Measurements from ENCODE around the gene TC2N.
"Not testable (repeated sequence)": the region's sequence is repeated elsewhere in the genome, so short reads cannot be mapped to it uniquely, and the experiment has no call there.

Gene TC2N

DNA sequence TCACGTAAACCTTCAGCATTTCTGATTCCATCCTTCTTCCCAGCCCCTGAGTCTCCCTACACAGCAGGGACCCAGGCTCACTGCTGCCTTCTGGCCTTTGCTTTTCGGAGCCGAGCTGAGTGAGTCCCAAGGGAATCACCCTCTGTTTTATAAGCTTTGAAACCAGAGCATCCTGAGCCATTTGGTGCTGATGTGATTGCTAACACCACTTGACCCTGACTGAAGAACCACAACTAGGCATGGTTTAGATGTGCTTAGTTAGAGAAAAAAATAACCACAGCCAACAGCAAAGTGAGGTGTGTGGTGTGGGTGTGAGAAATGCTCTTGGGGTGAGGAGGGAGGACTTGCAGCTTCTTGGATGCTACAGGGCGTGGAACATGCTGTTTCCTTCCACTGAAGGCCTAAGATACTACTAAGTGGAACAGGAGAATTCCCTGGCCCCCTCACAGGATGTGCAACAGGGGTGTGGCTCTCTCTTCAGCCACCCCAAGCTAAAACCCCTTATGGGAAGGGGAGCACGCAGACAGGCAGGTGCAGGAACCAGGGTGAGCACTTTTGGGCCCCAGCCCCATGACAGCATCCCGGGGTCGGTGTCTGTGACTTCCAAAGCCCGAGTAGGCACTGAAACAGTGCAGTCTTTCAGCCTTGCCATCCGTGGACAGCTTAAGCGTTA is at the start of gene TC2N:
TSS of gene TC2N (minus strand) at position 221 of the 673 bp plus-strand sequence. CDS start 53,767 bp downstream, outside the sequence.
- peak; percentile 74 for DNase-seq

DNA sequence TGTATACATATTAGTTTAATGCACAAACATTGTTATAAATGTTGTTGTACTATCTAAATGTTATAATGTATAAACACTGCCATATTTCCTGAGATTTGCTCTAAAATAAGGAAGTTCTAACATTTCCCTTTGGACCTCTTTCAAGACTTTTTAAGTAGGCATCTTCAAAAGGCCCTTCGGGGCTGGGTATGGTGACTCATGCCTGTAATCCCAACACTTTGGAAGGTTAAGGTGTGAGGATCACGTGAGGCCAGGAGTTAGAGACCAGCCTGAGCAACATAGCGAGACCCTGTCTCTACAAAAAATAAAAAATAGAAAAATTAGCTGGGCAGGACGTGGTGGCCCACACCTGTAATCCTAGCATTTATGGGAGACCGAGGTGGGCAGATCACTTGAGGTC is 44.7 kb upstream of the TC2N start:
- DNase-seq: no peak

DNA sequence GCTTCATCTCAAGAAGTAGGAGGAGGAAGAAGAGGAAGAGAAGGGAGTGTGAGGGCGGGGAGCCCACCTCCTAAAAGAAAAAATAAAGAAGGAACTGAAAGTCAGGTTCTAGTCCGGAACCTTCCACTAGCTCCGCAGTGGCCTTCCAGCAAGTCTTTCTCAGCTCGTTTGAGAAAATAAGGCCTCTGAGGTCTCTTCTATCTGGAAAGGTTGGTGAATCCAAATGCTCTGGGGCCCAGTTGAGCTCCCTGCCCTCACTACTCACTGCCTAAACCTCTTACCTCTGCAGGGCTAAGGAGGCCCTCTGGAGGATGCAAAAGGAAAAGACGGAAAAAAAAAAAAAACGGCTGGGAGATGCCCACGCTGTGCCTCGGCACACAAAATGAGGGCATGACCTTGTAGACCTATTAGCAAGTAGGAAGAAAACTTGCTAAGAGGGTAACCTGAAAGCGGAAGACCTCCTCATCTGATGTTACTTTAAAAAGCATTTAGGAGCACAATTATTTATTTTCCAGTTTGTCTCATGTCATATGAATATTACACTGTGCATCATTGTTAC is 44.2 kb upstream of the TC2N start:
- DNase-seq: peak; percentile 63

DNA sequence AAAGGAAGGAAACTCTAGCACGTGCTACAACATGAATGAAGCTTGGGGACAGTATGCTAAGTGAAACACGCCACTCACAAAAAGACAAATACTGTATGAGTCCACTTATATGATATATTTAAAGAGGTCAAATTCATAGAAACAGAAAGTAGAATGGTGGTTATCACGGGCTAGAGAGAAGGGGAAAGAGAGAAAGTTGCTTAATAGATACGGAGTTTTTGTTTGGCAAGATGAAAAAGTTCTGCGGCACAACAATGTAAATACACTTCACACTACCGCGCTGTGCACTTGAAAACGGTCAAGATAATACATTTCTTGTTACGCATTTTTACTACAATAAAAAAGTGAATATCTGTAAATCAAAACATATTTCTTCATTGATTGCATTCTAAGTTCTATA is 42.9 kb upstream of the TC2N start:
- DNase-seq: no peak

DNA sequence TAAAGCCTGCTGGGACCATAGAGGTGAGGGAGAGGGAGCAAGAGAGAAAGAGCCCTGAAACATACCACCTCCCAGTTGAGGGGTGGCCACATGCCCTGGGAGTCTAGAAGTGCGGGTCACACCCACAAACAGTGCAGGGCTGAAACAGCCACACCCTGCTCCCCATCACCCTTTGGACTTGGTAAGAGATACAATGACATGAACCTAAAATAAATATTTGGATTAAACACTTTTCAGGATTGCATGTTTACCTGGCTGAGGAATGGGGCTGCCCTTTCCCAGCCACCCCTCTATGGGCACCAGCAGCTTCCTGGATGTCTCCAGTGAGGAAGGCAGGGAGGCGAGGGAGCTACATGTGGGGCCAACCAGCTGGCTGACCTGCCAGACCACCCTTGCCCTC is 39.0 kb upstream of the TC2N start:
- DNase-seq: no peak

DNA sequence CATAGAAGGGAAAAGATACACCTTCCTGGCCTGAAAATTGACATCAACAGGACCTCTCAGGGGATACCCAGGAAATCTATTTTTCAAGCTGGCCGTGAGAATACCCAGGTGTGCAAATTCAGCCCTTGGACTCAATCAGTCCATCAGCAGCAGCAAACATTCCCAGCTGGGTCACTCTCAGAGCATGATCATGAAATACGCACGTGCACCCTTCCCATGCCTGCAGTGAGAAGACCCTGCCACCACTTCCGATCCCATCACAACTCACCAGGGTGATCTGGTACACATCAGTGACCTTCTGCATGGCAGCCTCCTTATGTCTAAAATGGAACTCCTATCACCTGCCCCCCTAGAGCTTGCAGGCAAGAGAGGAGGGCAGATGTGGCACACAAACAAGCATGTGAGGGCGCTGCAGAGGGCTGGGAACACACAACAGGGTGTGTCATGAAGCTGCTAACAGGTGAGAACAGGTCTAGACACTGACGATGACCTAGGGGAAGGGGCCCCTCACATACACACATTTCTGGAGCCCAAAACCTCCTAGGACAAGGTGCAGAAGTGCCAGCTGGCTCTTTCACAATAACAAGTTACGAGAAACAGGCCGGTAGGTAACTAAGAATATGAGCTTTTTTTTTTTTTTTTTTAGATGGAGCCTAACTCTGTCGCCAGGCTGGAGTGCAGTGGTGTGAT is 37.8 kb upstream of the TC2N start:
- no peak for DNase-seq

DNA sequence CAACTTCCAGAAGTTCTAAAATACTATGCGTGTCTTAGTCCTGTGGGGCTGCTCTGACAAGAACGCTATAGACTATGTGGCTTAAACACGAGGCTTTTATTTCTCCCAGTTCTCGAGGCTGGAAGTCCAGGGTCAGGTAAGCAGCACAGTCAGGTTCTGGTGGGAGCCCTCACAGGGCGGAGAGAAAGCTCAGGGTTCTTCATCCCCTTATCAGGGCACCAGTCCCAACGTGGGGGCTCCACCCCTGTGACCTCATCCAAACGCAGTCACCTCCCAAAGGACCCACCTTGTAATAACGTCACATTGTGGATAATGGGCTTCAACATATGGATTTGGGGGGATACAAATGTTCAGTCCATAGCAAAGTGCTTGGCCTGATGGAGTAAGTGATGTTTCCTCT is 37.1 kb upstream of the TC2N start:
- no peak for DNase-seq

DNA sequence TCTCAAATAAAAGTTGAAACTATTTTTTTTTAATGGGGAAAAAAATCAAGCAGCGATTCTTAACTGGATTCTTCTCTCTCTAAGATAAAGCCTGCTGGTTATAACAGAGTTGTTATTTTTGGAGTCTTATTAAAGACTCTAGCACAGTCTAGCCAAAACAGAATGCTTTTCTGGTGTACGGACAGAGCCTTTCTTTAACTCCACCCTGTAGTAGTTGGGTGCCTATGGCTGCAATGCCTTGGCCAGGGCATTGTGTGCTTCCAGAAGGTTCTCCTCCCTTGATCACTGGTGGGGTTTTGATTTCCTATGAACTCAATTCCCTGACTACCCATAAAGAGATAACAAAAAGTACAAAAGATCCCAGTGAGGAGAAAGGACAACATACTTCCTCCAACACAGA is 35.7 kb upstream of the TC2N start:
- DNase-seq: no peak

DNA sequence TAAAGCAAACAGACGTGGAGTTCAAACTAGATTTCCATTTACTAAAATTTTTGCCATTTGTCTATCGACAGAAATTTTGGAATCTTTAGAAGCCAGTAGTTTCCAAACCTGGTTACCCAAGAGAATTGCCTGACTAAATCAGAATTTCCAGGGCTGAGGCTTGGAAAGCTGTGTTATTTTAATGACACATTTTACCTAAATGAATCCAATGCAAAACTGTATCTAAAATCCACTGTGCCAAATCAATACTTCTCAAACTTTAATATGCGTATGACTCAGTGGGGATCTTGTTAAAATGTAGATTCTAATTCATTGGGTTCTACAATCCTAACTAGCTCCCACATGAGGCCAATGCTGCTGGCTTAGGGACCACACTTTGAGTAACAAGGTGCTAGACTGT is 35.0 kb upstream of the TC2N start:
- no peak for DNase-seq

DNA sequence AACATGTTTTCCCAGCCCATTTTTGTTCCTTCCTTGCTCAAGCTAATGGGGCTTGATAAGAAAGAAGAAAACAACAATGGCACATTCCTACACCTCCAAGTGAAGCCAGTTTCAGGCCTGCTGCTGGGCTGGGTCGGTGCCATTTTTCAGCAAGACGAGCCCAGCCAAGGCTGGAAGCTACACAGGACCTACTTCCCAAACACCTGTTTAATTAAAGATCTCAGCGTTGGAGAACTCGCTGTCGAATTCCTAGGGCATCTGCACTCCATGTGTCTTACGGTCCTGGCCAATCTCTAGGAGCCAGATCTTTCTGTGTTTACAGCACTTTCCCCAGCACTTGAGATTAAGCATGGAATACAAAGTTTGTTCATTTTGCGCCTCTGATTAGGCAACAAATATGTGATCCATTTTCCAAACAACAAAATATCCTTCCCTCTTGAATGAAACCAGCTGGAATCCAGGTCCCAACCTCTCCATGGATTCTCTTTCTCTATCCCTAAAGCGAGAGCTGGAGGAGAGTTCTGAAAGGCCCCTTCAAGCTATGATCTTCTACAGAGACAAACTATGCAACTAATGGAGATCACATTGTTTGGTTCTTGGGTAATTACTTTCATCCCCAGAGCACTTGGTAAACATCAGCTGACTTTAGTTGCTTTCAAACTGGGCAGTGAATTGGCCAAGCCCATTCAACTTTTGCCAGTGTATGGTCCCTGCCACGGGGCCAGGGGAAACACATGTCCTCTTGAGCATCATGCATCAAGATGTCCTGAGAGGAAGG is 34.3 kb upstream of the TC2N start:
- no peak for DNase-seq

DNA sequence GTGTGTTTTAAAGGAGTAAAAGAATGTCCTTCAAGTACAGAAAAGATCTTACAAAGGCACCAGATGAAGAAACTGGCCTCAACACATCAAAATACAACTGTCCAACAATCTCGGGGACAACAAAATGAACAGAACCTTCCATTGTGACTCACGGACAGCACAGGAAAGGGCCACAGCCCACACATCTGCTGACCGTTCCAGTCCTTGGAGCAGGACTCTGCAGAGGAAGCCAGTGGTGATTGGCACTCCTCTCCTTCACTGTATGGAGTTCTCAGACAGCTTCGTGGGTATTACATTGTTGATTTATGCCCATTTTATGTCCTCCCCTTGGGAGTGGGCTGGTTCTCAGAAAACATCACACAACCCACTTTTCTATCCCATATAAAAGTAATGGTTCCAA is 32.5 kb upstream of the TC2N start:
- DNase-seq: no peak

DNA sequence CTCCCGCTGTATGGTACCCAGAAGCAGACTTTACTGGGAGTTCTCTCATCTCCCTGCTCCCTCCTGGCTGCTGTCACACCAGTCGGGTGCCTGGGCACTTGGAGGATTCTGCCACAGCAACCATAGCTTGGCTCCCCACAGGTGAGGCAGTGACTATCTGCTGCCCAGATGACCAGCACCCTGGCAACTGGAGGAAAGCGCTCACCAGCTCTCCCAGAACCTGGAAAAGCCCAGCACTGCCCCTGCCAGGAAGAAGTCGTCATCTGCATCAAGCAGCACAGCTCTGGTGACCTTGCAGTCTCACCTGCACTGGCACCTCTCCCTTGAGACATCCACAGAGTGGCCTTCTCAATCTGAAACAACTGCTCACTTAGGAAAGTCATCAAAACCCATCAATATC is 31.9 kb upstream of the TC2N start:
- peak; percentile 48 for DNase-seq

DNA sequence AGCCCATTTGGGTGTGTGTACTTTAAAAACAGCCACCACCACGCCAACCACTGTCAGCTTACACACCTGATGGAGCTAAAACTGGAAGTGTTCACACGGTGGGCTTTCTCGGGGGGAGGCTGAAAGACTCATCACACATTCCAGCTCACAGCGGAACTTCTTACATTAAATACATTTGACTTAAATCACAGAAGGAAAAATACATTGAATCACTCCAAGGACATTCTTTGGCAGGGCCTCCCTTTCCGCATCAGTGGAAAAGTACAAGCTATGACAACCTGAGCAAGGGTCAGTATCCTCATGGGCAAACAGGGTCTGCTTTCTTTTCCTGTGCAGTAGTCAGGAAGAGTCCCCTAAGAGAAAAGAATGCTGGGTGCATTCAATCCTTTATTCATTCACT is 31.0 kb upstream of the TC2N start:
- DNase-seq: no peak

DNA sequence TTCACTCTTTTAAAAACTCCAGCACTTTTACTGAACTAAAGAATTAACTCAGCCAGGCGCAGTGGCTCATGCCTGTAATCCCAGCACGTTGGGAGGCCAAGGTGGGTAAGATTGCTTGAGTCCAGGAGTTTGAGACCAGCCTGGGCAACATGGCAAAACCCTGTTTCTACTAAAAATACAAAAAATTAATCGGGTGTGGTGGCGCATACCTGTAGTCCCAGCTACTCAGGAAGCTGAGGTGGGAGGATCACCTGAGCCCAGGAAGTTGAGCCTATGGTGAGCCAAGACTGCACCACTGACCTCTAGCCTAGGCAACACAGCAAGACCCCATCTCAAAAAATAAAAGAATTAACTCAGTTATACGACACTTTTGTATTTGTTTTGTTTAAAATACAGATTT is 30.4 kb upstream of the TC2N start:
- not testable (repeated sequence) for DNase-seq

DNA sequence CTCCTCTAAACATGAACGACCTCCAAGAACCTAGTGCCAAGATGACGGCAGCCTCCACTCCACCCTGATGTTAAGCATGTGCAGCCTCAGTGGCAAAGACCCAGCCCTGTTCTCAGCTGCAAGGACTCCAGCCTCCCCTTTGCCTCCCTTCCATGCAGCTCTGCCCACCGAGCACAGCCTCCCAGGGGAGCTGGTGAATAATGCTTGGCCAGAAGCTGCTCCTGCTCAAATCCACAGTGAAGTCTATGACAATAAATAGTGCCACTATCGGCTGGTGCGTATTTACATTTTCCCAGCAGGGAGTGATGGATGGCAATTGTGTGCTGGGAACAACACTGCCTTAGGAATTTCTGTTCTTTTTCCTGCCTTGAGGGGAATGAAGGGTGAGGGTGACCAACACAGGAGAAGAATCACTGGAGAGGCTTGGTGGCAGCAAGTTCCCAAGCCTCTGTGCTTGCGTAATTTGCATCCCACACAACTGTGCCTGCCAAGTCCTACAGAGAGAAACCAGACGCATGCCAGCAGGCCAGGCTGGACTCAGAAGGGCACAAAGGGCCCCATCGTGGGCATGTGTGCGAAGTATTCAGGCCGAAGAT is 29.9 kb upstream of the TC2N start:
- no peak for DNase-seq

DNA sequence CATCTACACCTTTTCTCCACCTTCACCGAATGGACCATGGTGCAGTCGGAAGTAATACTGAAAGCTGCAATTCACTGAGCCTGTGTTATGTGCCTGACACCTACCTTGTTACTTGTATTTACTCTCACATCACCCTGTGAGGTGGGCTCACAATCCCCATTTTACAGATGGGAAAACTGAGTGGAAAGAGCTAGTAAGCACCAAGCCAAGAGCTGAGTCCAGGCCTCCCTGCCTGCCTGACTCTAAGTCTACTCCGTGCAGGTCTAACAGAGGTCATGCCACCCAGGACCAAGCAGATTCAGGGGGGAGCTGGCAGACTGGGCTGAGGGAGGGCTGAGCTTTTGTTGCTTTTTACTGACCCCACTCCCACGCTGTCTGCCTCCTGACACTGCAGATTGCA is 29.1 kb upstream of the TC2N start:
- no peak for DNase-seq

DNA sequence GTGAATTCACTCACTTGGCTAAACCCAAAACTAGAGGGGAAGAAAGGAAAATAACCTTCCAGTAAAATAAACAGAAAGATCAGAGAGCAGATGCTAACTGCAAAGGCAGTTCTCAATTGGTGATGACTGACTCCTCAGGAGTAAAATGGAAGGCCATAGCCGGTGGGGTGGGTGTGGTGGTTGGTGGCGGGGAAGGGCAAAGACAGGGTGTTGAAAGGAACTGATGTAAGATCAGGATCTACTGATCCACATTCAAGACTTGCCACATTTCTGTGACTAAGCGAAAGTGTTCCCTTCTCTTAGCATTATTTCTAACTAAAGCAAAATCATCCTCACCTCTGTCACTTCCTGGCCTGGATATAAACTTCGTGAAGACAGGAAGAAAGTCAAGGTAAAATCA is 26.3 kb upstream of the TC2N start:
- no peak for DNase-seq

DNA sequence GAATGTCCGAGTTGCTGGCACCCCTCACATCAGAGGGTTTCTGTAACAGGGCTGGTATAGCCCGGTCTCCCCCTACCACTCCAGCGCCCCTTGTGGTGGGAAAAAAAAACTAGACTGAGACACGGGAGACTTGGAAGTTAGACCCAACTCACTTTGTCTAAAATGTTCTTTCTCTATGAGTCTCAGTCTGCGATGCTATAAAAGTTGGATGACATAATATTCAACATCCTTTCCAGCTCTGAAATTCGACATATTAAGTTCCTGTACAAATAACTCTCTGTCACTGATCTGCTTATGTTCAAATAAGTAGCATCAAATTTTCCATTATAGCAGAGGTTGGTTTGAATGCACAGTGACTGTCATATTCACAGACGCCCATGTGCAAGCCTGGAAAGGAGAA is 25.7 kb upstream of the TC2N start:
- peak; percentile 46 for DNase-seq

DNA sequence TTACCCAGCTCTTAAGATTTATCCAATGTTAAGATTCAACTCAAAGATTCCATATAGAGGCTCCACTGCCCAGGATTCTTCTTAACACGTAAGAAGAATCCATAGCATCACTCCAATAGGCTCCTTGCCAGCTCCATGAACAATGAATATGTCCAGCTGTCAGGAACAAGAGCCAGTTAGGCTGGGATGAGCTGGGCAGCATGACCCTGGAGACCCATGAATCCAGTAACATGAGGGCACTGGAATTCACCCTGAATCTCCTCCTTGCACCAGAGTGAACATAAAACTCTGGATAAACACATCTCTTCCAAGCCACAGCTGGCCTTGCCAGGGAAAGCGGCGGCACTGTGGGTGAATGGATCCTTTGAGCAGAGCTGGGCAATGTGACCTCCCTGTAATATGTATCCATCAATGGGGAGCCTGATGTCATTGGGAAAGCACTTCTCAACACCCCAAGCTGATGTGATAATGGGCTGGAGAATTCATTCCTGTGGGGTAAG is 24.4 kb upstream of the TC2N start:
- DNase-seq: no peak

DNA sequence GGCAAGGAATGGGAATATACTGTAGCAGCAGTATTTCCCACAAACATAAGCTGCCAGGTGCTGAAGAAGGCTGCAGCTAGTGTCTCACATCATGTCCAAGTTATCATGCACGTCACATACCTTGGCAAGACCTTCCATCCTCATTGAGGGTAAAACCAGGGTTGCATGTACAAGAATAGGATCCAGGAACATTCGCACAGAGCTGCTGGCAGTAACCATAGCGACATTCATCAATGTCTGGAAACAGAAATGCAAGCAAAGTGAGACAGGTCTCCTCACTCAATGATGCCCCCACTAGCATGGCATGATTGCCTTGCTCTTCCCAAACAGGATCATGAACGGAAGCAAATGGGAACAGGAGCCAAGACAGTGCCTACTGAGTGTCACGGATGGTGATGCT is 23.8 kb upstream of the TC2N start:
- no peak for DNase-seq

DNA sequence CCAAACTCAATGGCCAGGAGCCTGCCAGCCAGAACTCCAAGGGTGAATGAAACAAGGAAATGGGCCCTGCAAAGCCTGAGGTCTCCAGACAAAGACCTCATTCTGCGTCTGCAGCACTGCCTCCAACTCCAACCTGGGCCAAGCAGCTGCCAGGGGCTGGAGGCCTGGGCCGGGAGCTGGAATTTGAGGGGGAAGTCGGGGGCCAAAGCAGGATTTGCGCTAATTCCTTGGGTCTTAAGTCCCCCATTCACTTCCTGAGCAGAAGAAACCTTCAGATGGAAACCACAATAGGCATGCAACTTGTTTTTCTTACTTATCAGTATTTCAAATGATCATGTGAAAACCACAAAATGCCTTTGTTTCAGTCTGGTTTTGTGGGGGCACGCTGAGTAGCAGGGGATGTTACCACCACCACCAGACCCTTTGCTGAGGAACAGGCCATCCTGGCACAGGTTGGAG is 23.0 kb upstream of the TC2N start:
- DNase-seq: no peak

DNA sequence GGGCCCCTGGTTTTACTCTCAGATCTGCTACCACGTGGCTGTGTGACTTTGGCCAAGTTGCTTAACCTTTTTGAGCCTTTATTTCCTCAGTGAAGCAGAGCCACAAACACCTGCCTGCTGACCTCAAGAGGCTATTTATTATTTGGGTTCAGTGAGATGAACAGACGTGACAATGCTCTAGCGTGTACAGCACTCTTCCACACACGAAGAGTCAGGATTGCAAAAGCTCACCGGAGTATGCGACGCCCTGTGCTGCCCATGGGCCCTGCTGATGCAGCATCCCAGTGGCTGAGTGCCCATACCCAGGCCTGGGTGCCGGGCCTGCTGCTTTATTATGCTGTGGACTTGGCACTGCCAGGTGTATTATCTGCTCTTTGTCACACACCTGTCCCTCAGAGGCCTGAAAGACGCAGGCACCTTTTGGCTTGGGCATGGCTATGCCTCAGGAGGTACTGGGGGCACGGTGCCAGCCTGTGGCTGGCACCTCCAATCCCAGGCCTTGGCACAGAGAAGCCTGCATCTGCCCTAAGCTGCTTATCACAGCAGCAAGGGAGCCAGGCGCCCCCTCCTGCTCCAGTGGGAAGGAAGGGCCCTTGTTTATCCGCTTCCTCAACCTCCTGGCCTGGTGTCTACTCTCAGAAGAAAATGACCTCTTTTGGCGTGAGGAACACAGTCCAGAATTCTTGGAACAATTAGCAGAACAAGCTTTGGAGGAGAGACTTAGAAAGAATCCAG is 22.3 kb upstream of the TC2N start:
- DNase-seq: no peak

Data from CD4-positive, alpha-beta T cell treated with Interleukin-17A for 1 hour (primary cell).